K562 (cell line): ENCODE measurements around the gene ATP6V1A. TPM values are rescaled to one million over a fixed set of nuclear protein-coding genes. Genes with fewer than 3 reads are reported as not detected.

Source experiments
- CREM ChIP-seq: IDR thresholded peaks from 2 replicates; pipeline ENCODE4 v1.6.1; 2014; ENCODE audit warnings: antibody characterized with exemption, low read depth
- DPF2 ChIP-seq: fragments of 450-650 bp; IDR thresholded peaks from 2 replicates; pipeline ENCODE4 v1.6.1; 2016
- GABPB1 ChIP-seq: sonication (generic); formaldehyde crosslinking; IDR thresholded peaks from 2 replicates; pipeline ENCODE4 v1.8.0; 2022; ENCODE audit warnings: mild to moderate bottlenecking, missing genetic modification reagents
- KAT8 ChIP-seq: fragments of 450-650 bp; IDR thresholded peaks from 2 replicates; pipeline ENCODE4 v1.6.1; 2016; ENCODE audit warnings: low read depth, mild to moderate bottlenecking
- NFE2 ChIP-seq: IDR thresholded peaks from 2 replicates; pipeline ENCODE4 v1.6.1; 2014; ENCODE audit warnings: antibody characterized with exemption, low read depth
- NR1H2 ChIP-seq: sonication (generic); formaldehyde crosslinking; IDR thresholded peaks from 2 replicates; pipeline ENCODE4 v1.4.0; 2020; ENCODE audit warnings: mild to moderate bottlenecking, missing genetic modification reagents
- POLR2G ChIP-seq: fragments of 200-400 bp; formaldehyde crosslinking; IDR thresholded peaks from 2 replicates; pipeline ENCODE4 v1.6.1; 2017; ENCODE audit warnings: low read depth, mild to moderate bottlenecking, antibody characterized with exemption, low read length, moderate library complexity
- PURB ChIP-seq: sonication (generic); formaldehyde crosslinking; IDR thresholded peaks from 2 replicates; pipeline ENCODE4 v1.9.0; 2021; ENCODE audit warnings: low read depth, mild to moderate bottlenecking, missing genetic modification reagents
- RBM25 ChIP-seq: fragments of 200-400 bp; formaldehyde crosslinking; IDR thresholded peaks from 2 replicates; pipeline ENCODE4 v1.6.1; 2018; ENCODE audit warnings: low read length, low read depth, moderate library complexity; ENCODE audit not compliant: severe bottlenecking
- SAFB ChIP-seq: fragments of 200-400 bp; formaldehyde crosslinking; IDR thresholded peaks from 2 replicates; pipeline ENCODE4 v1.6.1; 2017; ENCODE audit warnings: low read depth, low read length, borderline replicate concordance
- SNRNP70 ChIP-seq: fragments of 200-400 bp; formaldehyde crosslinking; optimal IDR thresholded peaks from 2 replicates; pipeline ENCODE3; 2017; ENCODE audit warnings: low read depth, low read length
- ZFX ChIP-seq: sonication (generic); formaldehyde crosslinking; IDR thresholded peaks from 2 replicates; pipeline ENCODE4 v1.8.0; 2022; ENCODE audit warnings: mild to moderate bottlenecking, missing genetic modification reagents, moderate library complexity
- ZNF57 ChIP-seq: fragments of 450-650 bp; formaldehyde crosslinking; IDR thresholded peaks from 2 replicates; pipeline ENCODE4 v1.4.0; 2020; ENCODE audit warnings: mild to moderate bottlenecking, moderate library complexity
- polyA plus RNA-seq, 8 experiments: library from polyadenylated mRNA; depleted of rRNA in 4 of 8; stranded (reverse) in 5 of 8; unstranded in 3 of 8; fragments of >200 nt; fragmentation: Nextera tagmentation in 2 of 8; fragmentation: Illumina TruSeq in 1 of 8; extraction: Ambion mirVana in 2 of 8; extraction: Trizol in 1 of 8; gene quantifications; 2 replicates each; pipeline versions ENCODE4 v1.2.1 to v1.2.3, GENCODE V29; 2011 to 2014; ENCODE audit warnings: inconsistent platforms in 1 of 8, missing spikeins in 1 of 8
- total RNA-seq, 7 experiments: library from RNA; depleted of rRNA in 6 of 7; stranded (reverse); fragments of >200 nt in 6 of 7; fragmentation: Illumina TruSeq in 2 of 7; extraction: Trizol in 2 of 7; gene quantifications; 2 replicates each; pipeline versions ENCODE4 v1.2.1 to v1.2.3, GENCODE V29; 2011 to 2021; ENCODE audit warnings: low replicate concordance in 1 of 7
- TF ChIP-seq, protein P1 (sequence below): sonication (generic); formaldehyde crosslinking; IDR thresholded peaks from 2 replicates; pipeline ENCODE4 v1.4.0; 2020; ENCODE audit warnings: mild to moderate bottlenecking, missing genetic modification reagents
- TF ChIP-seq, protein P2 (sequence below): sonication (generic); formaldehyde crosslinking; IDR thresholded peaks from 2 replicates; pipeline ENCODE4 v1.8.0; 2022; ENCODE audit warnings: mild to moderate bottlenecking, missing genetic modification reagents
- TF ChIP-seq, protein P3 (sequence below): IDR thresholded peaks from 2 replicates; pipeline ENCODE4 v1.6.1; 2011; ENCODE audit not compliant: insufficient read length; ENCODE audit errors: extremely low read depth
- TF ChIP-seq, protein P4 (sequence below): fragments of 250-450 bp; sonication (Bioruptor Pico); IDR thresholded peaks from 2 replicates; pipeline ENCODE4 v1.9.0; 2021; ENCODE audit warnings: mild to moderate bottlenecking
- TF ChIP-seq, protein P5 (sequence below): fragments of 450-650 bp; IDR thresholded peaks from 2 replicates; pipeline ENCODE4 v1.6.1; 2018; ENCODE audit not compliant: partially characterized antibody
- TF ChIP-seq, protein P6 (sequence below): sonication (generic); formaldehyde crosslinking; IDR thresholded peaks from 2 replicates; pipeline ENCODE4 v1.8.1; 2023; ENCODE audit warnings: mild to moderate bottlenecking, missing genetic modification reagents

ATP6V1A gene
- total and polyA plus RNA-seq, 9 of the 15 experiments (the other 6 are each of a cell fraction or from before 2014, with no cell fraction given) = 23.6 to 57.1 (median 39.9) TPM

DNA sequence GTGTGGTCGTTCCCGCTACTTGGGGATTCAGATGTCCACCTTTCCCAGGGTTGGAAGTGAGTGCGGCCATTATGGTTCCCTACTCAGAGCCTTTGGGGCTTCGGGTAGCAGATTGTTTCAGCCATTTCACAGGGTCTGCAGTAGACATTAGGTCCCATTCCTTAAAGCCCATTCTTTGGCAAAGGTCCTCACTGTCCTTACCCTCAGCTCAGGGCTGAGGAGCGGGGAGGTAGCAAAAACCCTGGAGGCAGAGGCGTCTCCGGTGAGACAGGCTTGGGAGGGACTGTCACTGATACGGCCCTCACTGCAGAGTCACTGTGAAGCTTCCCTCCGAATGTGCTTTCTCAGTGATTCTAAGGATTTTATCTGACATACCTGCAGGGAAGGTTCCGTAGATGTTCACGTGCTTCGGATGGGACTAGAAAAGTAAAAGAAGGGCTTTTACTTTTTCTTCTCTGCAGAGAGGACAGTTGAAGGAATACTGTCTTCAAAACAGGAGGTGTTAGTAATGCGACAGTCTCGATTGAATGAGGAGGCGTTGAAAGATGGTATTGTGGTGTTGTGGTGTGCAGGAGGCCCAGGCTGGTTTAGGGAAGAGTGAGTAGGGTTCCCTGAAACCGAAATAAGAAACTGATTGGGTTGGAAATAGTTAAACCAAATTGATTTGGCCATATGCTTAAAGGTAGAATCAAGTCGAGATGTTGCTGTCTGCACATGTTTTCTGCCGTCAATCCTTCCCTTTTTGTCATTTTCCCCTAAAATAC, 630 bp downstream of the ATP6V1A start (continued):
- TF ChIP-seq, protein P1, sequence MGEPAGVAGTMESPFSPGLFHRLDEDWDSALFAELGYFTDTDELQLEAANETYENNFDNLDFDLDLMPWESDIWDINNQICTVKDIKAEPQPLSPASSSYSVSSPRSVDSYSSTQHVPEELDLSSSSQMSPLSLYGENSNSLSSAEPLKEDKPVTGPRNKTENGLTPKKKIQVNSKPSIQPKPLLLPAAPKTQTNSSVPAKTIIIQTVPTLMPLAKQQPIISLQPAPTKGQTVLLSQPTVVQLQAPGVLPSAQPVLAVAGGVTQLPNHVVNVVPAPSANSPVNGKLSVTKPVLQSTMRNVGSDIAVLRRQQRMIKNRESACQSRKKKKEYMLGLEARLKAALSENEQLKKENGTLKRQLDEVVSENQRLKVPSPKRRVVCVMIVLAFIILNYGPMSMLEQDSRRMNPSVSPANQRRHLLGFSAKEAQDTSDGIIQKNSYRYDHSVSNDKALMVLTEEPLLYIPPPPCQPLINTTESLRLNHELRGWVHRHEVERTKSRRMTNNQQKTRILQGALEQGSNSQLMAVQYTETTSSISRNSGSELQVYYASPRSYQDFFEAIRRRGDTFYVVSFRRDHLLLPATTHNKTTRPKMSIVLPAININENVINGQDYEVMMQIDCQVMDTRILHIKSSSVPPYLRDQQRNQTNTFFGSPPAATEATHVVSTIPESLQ (CRISPR knock-in tag) = no peak
- TF ChIP-seq CREM (no peak), RBM25 (no peak), GABPB1 (CRISPR knock-in tag) (no peak), PURB (CRISPR knock-in tag) (no peak), POLR2G (no peak), SAFB (no peak), SNRNP70 (no peak), ZNF57 (no peak), DPF2 (no peak), KAT8 (no peak), NFE2 (0 out of 2 replicates have a peak, but pooled peaks have one; percentile 8), NR1H2 (CRISPR knock-in tag) (no peak), ZFX (peak; percentile 25; the same call in 1 of the 2 replicates)
- TF ChIP-seq, protein P2, sequence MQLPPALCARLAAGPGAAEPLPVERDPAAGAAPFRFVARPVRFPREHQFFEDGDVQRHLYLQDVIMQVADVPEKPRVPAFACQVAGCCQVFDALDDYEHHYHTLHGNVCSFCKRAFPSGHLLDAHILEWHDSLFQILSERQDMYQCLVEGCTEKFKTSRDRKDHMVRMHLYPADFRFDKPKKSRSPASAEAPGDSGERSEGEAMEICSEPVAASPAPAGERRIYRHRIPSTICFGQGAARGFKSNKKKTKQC (CRISPR knock-in tag) = no peak
- TF ChIP-seq, protein P3, sequence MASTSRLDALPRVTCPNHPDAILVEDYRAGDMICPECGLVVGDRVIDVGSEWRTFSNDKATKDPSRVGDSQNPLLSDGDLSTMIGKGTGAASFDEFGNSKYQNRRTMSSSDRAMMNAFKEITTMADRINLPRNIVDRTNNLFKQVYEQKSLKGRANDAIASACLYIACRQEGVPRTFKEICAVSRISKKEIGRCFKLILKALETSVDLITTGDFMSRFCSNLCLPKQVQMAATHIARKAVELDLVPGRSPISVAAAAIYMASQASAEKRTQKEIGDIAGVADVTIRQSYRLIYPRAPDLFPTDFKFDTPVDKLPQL = no peak
- TF ChIP-seq, protein P4, sequence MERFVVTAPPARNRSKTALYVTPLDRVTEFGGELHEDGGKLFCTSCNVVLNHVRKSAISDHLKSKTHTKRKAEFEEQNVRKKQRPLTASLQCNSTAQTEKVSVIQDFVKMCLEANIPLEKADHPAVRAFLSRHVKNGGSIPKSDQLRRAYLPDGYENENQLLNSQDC = no peak
- TF ChIP-seq, protein P5, sequence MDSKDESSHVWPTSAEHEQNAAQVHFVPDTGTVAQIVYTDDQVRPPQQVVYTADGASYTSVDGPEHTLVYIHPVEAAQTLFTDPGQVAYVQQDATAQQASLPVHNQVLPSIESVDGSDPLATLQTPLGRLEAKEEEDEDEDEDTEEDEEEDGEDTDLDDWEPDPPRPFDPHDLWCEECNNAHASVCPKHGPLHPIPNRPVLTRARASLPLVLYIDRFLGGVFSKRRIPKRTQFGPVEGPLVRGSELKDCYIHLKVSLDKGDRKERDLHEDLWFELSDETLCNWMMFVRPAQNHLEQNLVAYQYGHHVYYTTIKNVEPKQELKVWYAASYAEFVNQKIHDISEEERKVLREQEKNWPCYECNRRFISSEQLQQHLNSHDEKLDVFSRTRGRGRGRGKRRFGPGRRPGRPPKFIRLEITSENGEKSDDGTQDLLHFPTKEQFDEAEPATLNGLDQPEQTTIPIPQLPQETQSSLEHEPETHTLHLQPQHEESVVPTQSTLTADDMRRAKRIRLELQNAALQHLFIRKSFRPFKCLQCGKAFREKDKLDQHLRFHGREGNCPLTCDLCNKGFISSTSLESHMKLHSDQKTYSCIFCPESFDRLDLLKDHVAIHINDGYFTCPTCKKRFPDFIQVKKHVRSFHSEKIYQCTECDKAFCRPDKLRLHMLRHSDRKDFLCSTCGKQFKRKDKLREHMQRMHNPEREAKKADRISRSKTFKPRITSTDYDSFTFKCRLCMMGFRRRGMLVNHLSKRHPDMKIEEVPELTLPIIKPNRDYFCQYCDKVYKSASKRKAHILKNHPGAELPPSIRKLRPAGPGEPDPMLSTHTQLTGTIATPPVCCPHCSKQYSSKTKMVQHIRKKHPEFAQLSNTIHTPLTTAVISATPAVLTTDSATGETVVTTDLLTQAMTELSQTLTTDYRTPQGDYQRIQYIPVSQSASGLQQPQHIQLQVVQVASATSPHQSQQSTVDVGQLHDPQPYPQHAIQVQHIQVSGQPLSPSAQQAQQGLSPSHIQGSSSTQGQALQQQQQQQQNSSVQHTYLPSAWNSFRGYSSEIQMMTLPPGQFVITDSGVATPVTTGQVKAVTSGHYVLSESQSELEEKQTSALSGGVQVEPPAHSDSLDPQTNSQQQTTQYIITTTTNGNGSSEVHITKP = no peak
- TF ChIP-seq, protein P6, sequence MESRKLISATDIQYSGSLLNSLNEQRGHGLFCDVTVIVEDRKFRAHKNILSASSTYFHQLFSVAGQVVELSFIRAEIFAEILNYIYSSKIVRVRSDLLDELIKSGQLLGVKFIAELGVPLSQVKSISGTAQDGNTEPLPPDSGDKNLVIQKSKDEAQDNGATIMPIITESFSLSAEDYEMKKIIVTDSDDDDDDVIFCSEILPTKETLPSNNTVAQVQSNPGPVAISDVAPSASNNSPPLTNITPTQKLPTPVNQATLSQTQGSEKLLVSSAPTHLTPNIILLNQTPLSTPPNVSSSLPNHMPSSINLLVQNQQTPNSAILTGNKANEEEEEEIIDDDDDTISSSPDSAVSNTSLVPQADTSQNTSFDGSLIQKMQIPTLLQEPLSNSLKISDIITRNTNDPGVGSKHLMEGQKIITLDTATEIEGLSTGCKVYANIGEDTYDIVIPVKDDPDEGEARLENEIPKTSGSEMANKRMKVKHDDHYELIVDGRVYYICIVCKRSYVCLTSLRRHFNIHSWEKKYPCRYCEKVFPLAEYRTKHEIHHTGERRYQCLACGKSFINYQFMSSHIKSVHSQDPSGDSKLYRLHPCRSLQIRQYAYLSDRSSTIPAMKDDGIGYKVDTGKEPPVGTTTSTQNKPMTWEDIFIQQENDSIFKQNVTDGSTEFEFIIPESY (CRISPR knock-in tag) = no peak
